ENCODE data around the gene CD96. TPM values are rescaled to one million over a fixed set of nuclear protein-coding genes. Genes with fewer than 3 reads are reported as not detected.

CD96 gene
- not detected in 5 replicates for total RNA-seq (2022; extraction: Qiagen RNA extraction; ENCODE audit: low read depth)

GRCh38 chr3:111541911-111542483 lies at the start of gene CD96:
CD96 (plus strand) TSS chr3:111542197; CDS start chr3:111542249, 52 bp downstream.

GRCh38 chr3:111595232-111595631 lies 53.2 kb downstream of the CD96 start, which contains the start of gene ZBED2:
ZBED2 (minus strand) TSS chr3:111595346; CDS start chr3:111594201, 1,145 bp downstream.

Other genes with a start within 250 kb of the CD96 start
- gene ZBED2, start 53.1 kb downstream of the CD96 start, total RNA-seq (2022; extraction: Qiagen RNA extraction; ENCODE audit: low read depth), result 0.24 to 0.65 TPM (median 0.36 TPM) in 5 replicates
- gene PLCXD2, start 132.5 kb downstream of the CD96 start, total RNA-seq (2022; extraction: Qiagen RNA extraction; ENCODE audit: low read depth), result 7.5 to 11.4 TPM (median 9.5 TPM) in 5 replicates

Data from A549 treated with CpdA at 1 μM for 4 hours (cell line).